GM18498 (cell line): ENCODE results near the gene ATF4.

Experiments used
- ATAC-seq: cut with Tn5 transposase; IDR thresholded peaks from one replicate; pipeline ENCODE4 v1.9.1; 2021; ENCODE audit warnings: mild to moderate bottlenecking, moderate library complexity; ENCODE audit not compliant: unreplicated experiment

Gene ATF4, protein sequence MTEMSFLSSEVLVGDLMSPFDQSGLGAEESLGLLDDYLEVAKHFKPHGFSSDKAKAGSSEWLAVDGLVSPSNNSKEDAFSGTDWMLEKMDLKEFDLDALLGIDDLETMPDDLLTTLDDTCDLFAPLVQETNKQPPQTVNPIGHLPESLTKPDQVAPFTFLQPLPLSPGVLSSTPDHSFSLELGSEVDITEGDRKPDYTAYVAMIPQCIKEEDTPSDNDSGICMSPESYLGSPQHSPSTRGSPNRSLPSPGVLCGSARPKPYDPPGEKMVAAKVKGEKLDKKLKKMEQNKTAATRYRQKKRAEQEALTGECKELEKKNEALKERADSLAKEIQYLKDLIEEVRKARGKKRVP

DNA sequence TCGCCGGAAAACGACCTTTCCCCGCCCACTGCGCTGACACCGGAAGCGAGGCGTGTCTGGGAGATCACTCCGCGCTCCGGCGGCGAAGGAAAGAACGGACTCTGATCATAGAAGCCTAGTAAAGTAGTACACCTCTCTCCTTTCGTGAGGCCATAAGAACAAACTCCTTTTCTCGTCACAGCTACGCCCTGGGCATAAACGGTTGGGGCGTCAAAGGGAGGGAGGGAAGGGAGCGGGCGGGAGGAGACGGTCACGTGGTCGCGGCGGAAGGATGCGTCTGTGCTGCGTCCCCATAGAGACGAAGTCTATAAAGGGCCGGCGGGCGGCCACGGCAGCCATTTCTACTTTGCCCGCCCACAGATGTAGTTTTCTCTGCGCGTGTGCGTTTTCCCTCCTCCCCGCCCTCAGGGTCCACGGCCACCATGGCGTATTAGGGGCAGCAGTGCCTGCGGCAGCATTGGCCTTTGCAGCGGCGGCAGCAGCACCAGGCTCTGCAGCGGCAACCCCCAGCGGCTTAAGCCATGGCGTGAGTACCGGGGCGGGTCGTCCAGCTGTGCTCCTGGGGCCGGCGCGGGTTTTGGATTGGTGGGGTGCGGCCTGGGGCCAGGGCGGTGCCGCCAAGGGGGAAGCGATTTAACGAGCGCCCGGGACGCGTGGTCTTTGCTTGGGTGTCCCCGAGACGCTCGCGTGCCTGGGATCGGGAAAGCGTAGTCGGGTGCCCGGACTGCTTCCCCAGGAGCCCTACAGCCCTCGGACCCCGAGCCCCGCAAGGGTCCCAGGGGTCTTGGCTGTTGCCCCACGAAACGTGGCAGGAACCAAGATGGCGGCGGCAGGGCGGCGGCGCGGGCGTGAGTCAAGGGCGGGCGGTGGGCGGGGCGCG, at the start of gene ATF4:
Gene ATF4 (plus strand): TSS at position 337 of the 880 bp plus-strand sequence. CDS start 884 bp downstream, outside the sequence.
- ATAC-seq: peak; percentile 51

DNA sequence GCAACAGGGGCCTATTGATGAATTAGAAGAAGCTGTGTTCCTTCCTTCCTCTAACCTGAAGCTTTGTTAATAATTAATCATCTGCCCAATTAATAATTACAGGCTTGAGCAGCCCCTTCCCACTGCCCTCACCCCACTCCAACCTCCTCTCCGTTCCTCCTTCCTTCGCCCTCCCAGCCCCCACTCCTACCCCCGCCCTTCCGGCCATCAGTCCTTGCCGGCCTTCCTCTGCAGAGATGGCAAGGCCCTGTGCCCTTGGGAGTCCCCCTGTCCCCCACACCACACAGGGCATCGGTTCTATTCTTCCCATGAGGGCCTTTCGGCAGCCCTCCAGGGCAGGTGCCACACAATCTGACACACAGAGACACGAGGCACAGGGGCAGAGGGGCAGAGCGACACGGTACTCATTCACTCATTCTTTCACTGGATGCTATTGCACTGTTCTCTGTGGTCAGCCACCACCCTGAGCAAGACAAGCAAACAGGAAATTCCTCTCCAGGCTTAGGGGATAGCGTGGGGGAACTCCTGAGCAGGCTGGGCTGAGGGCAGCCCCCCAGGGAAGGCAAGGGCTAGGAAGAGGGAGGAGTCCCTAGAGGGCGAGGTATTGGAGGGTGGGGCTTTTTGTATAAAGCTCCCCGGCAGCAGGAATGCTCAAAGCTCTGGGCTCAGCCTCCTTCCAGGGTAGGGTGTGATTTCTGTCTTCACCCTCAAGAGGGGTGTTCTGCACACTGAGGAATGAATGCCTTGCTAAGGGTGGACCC, 48.8 kb upstream of the ATF4 start:
- ATAC-seq: no peak

DNA sequence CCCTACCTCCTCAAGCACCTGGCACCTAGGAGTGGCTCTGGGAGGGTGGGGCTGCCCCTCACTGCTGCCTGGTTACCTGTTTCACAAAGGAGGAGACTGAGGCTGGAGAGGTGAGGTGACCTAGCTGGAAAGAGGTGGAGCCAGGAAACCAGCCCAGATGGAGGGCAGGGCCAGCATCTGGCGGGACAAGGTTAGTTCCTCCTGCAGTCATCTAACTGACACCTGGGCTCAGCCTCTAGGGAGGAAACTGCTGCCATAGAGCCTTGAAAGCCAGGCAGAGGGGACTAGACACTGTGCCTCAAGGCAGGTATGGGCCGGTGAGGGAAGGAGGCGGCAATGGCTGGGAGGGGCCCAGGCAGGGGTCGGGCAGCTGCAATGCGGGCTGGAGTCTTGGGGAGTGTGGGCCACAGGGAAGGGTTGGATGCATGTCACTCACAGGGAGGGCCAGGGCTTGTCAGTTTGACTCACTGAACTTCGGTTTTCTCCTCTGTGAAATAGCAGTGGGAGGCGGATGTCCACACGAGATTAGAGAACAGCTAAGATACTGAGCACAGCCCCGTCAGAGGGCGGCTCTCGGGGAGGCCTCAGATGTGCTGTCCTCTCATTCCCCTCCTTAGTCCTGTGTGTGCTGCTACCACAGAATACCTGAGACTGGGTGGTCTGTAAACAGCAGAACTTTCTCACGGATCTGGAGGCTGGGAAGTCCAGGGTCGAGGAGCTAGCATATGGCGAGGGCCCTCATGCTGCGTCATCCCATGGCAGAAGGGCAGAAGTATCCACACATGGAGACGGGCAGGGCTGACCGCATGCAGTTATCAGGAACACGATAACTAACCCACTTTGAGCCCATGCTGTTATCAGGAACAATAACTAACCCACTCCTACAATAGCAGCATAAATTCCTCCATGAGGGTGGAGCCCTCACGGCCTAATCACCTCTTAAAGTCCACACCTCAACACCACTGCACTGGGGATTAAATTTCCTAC, 47.5 kb upstream of the ATF4 start:
- no peak for ATAC-seq

DNA sequence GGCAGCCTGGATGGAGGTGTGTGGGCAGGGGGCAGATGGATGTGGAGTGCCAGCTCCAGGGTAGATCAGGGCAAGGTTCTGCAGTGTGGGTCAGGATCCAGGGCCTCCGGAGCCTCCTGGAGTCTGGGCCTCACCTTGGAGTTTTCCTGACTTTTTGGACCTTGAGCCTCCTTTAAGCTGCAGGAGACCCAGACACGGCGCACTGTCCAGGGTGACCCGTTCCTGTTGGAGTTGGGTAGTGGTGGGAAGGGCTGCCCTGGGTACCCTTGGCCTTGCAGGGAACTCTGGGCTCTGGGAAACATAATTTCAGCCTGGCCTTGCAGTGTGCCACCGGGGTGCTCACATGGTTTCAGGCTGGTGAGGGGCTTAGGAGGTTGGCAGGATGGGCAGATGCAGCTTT, 46.5 kb upstream of the ATF4 start:
- ATAC-seq: no peak

DNA sequence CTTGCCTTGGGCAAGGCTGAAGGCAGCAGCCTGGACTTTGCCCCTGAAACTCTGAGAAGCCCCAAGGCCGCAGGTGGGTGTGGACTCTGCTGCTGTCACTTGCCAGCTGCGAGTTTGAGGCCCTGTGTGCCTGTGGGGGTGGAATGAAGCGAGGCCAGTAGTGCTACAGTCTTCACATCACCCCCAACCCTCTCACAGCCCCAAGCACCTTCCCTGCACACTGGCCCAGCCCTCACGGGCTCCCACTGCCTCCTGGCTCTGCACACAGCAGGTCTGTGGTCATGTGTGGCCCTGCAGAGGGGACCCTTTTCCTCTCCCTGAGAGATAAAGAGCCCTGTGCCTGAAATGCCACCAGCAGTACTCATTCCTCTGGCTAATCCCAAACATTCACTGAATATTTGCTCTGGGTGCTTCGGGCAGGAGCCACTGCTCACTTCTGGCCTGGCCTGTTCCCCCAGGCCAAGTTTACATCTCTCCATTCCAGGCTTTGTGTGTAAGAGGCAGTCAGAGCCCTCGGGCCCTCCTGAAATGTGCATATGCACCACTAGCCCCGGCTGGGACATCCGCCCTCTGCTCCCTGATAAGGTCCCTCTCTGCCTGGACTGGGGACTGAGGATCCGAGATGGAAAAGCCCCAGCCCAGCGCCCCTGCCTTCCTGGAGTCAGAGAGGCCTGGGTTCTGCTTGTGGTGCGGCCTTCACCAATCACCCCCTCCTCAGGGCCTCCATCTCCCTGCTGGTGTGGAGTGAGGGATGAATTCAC, 45.8 kb upstream of the ATF4 start:
- ATAC-seq: no peak

DNA sequence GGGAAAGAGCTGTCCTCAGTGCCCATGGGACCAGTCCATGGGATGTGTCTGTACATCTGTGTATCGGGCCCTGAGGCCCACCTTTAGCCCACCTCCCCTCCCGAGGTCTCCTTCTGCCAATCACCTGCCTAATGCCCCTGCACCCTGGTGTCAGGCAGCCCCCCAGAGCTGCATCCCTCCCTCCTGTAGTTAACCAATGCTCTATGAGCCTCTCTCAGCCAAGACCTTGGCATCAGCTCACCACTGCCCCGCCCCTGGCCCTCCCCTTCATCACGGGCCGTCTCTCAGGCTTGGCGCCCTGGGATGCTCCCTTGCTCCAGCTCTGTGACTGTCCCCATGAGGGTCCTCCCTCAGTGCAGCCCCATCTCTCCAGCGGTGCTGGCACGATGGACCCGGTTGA, 45.0 kb upstream of the ATF4 start:
- ATAC-seq: no peak

DNA sequence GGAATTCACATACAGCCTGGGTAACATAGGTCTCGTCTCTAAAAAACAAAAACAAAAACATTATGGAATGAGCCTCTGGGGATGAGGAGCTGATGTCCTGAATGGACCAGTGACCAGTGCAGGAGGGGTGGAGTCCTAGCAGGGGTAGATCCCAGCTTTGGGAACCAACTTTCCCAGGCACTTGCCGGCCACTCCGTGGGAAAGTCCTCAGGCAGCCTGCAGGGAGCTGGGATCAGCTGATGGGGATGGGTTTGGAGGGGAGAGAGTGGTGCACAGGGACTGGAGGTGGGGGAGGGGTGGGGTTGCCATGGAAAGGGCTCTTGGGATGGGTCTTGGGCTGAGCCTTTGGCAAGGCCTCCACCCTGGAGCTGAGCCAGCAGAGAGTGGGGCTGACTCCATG, 44.5 kb upstream of the ATF4 start:
- ATAC-seq: no peak

DNA sequence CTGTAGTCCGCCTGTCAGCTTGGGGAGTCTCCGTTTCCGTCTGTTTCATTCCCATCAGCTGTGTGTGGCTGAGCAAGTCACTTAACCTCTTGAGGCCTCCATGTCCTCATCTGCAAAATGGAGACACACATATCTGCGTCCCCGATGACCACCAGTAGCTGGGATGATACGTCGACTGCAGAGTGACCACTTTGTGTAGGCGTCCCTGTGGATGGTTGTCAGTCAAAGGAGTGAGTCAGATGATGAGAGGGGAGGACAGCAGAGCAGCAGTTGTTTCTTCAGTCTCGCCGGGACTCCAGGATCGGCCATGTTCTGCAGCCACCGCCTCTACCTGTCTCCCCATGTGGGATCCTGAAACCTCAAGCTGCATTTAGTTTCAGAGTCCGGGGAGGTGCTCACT, 43.7 kb upstream of the ATF4 start:
- ATAC-seq: no peak

DNA sequence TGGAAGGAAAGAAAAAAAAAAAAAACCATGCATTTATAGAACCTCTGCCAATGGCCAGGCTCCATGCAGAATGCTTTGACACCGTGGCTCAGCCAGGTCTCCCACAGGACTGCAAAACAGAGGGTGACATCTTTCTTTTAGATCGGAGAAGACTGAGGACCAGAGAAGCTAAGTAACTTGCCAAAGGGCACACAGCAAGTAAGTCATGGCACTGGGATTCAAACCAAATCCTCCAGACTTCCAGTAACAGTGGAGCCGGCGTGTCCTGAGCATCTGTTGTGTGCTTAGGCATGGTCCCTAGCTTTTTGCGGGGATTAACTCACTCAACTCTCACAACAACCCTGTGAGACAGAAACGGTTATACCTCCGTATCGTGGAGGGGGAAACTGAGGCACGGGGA, 42.8 kb upstream of the ATF4 start:
- ATAC-seq: no peak

DNA sequence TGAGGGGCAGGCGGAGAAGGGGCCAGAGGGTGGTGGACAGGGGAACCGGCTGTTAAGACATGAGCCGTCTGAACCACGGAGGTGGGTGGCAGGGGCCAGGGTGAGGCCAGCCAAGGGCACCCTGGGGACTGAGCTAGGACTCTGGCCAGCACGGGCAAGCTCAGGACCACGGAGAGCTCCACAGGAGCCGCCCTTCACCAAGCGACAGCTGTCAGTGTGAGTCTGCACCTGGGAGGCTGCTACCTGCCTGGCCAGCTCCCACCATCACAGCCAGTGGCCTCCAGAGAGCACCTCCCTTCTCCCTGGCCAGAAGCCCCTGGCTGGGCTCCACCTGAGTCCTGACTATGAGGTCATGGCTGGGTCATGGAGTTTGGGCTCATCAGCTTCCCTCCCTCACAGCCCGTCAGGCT, 41.9 kb upstream of the ATF4 start:
- no peak for ATAC-seq

DNA sequence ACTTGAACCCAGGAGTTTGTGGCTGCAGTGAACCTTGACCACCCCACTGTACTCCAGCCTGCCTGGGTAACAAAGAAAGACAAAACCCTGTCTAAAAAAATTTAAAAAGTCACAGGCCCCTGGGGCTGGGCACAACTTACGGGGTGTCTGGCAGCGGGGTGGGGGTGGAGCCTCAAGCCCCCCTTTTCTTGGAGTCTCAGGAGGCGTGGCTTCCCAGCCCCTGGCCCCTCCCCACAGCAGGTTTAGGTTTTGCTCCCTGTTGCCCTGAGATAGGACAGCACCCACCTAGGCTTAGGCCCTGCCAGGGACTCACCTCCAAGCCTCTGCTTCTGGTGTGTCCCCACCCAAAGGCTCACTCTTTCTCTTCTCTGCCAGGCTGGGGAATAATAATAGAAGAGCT, 41.1 kb upstream of the ATF4 start:
- ATAC-seq: no peak

DNA sequence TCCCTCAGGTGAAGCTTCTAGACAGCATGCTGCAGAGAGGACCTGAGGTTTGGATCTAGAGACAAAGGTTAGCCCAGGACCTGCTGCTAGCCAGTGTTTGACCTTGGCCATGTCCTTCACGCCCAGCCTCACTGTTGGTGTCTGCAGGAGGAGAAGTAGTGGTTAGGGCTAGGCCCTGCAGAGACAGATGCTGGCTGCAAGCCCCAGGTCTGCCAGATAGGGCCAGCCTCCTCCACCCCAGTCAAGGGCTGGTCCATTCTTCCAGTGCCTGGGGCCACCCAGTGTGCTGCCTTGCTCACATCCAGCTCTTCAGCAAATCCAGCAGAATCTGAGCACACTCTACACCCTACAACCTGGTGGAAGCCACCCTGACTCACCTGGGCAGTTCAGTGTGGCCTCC, 39.8 kb upstream of the ATF4 start:
- no peak for ATAC-seq

DNA sequence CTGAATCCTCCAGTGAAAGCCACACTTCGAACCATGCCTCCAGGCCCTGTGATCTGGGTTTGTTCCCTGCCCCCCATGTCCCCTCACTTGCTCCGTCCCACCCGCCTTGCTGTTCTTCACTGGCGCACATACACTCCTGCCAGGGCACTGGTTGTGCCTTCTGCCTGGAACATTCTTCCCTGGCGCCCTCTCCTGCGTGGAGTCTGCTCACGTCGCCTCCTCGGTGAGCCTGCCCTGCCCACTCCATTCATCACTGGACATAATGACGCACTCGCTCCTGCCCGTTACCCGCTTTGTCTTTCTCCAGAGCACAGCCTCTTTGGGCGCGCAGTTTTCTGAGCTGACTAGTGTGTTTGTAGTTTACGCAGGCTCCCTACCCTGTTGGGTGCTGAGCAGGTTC, 39.3 kb upstream of the ATF4 start:
- ATAC-seq: no peak

DNA sequence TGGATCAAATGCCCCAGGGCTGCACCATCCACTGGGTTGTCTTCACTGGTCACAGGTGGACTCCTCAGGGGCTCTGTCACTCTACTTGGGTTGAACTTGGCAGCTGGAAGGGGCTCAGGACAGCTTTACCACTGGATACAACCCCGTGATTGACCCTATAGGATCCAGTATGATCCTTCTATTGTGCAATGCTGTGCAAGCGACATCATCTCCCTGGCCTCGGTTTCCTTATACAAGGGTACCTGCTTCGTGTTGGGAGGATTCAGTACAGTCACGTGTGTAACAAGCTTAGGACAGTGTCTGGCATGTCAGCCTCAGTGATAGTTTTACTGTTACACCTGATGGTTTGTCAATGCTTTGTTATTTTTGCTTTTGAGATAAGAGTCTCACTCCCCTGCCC, 38.8 kb upstream of the ATF4 start:
- ATAC-seq: no peak

DNA sequence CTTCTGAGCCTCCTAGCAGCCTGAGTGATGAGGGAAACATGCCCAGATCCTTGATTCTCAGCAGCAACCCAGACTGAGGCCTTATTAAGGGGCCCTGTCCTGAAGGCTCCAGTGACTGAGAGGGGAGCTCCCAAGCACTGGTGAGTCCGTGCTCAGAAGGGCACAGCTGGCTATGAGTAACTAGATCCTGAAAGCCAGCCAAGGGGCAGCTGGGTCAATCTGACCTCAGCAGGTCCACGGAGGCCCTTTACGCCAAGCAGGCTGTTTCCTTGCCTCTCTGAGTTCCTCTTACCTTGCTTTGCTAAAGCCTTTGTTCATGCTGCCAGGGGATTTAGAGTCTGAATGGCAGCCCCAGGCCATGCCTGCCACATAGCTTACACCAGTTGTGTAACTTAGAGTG, 37.6 kb upstream of the ATF4 start:
- no peak for ATAC-seq

DNA sequence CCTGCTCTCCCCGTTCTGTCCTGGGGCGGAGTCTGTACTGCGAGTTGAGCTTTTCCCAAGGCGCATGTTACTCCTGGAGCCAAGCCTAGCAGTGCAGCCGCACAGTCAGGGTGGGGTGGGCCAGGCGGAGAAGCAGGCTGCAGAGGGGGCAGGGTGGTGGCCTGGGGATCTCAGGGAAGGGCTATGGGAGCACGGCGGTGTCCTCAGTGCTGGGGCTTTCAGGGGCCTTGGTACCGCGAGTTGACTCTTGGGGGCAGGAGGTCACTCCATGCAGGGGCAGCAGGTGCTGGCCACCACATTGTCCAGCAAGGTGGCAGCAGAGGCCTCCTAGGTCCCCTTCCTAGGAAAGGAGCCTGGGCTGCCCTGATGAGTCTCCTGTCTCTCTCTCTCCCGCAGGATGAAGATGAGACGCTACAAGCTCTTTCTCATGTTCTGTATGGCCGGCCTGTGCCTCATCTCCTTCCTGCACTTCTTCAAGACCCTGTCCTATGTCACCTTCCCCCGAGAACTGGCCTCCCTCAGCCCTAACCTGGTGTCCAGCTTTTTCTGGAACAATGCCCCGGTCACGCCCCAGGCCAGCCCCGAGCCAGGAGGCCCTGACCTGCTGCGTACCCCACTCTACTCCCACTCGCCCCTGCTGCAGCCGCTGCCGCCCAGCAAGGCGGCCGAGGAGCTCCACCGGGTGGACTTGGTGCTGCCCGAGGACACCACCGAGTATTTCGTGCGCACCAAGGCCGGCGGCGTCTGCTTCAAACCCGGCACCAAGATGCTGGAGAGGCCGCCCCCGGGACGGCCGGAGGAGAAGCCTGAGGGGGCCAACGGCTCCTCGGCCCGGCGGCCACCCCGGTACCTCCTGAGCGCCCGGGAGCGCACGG, 33.2 kb upstream of the ATF4 start:
- no peak for ATAC-seq

DNA sequence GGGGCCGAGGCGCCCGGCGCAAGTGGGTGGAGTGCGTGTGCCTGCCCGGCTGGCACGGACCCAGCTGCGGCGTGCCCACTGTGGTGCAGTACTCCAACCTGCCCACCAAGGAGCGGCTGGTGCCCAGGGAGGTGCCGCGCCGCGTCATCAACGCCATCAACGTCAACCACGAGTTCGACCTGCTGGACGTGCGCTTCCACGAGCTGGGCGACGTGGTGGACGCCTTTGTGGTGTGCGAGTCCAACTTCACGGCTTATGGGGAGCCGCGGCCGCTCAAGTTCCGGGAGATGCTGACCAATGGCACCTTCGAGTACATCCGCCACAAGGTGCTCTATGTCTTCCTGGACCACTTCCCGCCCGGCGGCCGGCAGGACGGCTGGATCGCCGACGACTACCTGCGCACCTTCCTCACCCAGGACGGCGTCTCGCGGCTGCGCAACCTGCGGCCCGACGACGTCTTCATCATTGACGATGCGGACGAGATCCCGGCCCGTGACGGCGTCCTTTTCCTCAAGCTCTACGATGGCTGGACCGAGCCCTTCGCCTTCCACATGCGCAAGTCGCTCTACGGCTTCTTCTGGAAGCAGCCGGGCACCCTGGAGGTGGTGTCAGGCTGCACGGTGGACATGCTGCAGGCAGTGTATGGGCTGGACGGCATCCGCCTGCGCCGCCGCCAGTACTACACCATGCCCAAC, 32.4 kb upstream of the ATF4 start:
- ATAC-seq: no peak

DNA sequence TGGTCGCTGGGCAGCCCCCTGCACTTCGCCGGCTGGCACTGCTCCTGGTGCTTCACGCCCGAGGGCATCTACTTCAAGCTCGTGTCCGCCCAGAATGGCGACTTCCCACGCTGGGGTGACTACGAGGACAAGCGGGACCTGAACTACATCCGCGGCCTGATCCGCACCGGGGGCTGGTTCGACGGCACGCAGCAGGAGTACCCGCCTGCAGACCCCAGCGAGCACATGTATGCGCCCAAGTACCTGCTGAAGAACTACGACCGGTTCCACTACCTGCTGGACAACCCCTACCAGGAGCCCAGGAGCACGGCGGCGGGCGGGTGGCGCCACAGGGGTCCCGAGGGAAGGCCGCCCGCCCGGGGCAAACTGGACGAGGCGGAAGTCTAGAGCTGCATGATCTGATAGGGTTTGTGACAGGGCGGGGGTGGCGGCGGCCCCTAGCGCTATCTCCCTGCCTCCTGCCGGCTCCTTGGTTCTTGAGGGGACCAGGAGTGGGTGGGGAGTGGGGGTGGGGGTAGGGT, 31.7 kb upstream of the ATF4 start:
- ATAC-seq: no peak
